GM13977 (cell line): ENCODE measurements around the gene ATG10.
"Not testable (repeated sequence)": the region's sequence is repeated elsewhere in the genome, so short reads cannot be mapped to it uniquely, and the experiment has no call there.

Experiments used
- DNase-seq: peaks from one replicate; pipeline ENCODE4 v3.0.0; 2012; ENCODE audit warnings: low spot score
- CTCF ChIP-seq: IDR thresholded peaks from 2 replicates; pipeline ENCODE4 v1.5.1; 2012; ENCODE audit warnings: mild to moderate bottlenecking, control low read depth; ENCODE audit not compliant: insufficient read depth; ENCODE audit errors: extremely low read depth, missing control alignments
- in situ Hi-C: fragments of 300-500 bp; cut with MboI; formaldehyde crosslinking; loops from one replicate; pipeline ENCODE4 v1.12.0; 2022; ENCODE audit warnings: low sequenced_read_pairs, low pct_unique_long_range_greater_than_20kb, mixed read lengths, inconsistent platforms; ENCODE audit not compliant: unreplicated experiment

ATG10 gene

GRCh38 chr5:82054004-82054710 lies 82.3 kb downstream of the ATG10 start:
- in situ Hi-C loops: no loop called here
- DNase-seq: no peak
- no peak for TF ChIP-seq CTCF

- DNase-seq: no peak
- in situ Hi-C loops: no loop called here
- no peak for TF ChIP-seq CTCF
Measured at GRCh38 chr5:82057051-82057450, 85.2 kb downstream of the ATG10 start.

- no peak for TF ChIP-seq CTCF
- in situ Hi-C loops: no loop called here
- DNase-seq: no peak
Measured at GRCh38 chr5:82058710-82059109, 86.9 kb downstream of the ATG10 start.

GRCh38 chr5:82066791-82067190 lies 95.0 kb downstream of the ATG10 start:
- no peak for DNase-seq
- no peak for TF ChIP-seq CTCF
- in situ Hi-C loops: no loop called here

DNA sequence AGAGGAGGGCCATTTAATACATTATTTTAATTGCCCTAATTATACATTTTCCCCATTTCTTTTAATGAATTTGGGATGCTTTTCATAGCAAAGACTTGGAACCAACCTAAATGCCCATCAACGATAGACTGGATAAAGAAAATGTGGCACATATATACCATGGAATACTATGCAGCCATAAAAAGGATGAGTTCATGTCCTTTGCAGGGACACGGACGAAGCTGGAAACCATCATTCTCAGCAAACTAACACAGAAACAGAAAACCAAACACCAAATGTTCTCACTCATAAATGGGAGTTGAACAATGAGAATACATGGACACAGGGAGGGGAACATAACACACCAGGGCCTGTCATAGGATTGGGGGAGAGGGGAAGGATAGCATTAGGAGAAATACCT lies 96.2 kb downstream of the ATG10 start:
- DNase-seq, in situ Hi-C loops: not testable (repeated sequence)

DNA sequence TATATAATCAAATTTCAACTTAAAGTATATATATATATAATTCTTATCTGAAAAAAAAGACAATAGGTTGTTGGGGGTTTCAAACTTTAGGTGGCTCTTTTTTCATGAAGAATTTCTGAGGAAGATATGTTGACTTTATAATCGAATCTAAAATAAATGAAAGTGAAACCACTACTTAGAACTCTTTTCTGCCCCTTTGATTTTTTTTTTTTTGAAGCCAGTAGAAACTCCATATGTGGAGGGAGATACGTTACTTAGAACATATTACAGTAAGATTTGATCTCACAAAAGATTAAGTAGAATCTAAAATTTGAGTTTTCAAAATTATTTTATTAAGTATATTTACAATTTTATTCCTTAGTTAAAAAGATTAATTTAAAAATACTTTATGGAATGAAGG lies 96.9 kb downstream of the ATG10 start:
- in situ Hi-C loops: no loop called here
- TF ChIP-seq CTCF: no peak
- no peak for DNase-seq

DNA sequence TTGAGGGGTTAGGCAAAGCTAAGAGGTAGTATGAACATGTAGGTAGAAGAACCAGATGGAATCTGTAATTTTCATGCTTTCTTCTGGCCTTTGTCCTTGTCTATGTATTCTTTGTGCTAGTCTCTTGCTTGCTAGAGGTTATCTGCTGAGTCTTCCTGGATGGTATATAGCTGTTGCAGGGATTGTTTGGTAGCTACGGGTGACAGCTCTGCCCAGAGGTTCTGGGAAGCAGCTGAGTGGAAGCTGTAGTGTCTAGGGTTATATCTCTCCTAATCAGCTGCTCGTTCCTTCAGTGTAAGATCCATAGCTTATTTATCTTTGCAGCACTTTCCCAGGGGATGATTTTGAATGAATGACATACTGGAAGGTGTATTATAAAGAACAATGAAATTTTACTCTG lies 100.3 kb downstream of the ATG10 start:
- in situ Hi-C loops: no loop called here
- no peak for DNase-seq
- no peak for TF ChIP-seq CTCF
